DMS114 treated with DMSO at 0.1 percent for 48 hours (cell line): ENCODE measurements around the gene PRUNE1.

ENCODE experiments used
- DNase-seq: peaks from one replicate; lab custom pipeline; 2025; ENCODE audit not compliant: unreplicated experiment; lab: John Stamatoyannopoulos, UW

The PRUNE1 gene

DNA sequence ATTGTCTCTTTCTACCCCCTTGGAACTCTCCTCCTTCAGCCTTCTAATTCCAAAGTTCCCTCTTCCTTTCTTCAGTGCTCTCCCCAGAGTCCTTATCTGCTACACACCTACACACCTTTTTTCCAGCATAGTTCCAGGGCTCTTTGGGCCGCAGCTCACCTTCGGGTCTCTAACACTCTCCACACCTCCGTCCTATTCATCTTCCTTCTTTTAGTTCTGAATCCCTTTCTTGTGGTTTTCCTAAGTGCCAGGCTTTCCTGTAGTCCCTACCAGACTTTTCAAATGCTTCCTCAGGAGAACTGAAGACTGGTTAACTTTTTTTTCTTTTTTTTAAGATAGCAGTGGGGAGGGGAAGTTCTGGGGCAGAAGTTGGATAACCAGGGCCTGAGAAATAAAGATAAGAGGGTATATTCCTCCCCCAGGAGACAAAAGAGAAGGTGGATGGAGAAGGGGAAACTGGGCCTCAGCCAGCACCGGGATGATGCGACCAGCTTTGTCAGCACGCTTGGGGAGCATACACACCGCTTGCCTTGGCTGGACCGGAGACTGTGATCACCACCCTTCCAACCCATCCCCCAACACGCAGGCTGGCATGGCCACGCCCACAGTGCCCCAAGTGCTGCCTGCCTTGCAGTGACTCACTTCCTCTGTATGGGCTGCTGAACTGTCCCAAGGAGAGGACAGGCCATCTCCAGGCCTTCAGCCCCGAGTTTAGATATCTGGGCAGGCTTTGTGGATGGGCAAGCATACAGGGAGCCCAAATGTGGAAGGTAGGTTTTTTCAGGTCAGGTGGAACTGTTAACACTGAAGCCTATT lies 31.2 kb upstream of the PRUNE1 start:
- DNase-seq: no peak

GRCh38 chr1:150979092-150980056 lies 28.9 kb upstream of the PRUNE1 start:
- peak; percentile 95 for DNase-seq

DNA sequence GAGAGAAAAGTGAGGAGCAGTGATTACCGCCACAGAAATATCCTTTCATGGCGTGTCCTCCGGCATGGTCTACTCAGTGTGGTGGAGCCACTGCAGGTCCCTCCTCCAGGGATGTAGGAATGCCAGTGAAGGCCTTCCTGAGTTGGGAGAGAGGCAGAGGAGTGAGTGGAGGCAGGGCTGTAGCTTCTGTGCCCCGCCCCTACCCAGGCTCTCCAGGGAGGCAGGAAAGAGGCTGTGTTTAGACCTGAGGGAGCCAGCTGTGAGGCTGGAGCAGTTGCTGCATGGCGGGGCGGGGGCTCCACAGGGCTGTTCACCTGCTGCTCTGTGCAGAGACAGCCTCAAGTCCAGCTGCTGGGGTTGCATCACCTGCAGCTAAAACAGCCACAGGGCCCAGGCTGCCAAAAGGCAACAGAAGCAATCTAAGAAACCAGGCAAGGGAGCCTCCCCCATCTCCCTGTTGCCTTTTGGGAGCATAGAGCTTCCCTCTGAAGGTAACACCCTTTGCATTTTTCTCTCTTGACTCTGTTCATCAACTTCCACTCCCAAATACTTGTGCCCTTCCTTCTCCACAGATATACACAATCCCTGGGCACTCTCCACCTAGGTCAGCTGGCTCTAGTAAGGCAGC lies 27.0 kb upstream of the PRUNE1 start:
- DNase-seq: no peak

DNA sequence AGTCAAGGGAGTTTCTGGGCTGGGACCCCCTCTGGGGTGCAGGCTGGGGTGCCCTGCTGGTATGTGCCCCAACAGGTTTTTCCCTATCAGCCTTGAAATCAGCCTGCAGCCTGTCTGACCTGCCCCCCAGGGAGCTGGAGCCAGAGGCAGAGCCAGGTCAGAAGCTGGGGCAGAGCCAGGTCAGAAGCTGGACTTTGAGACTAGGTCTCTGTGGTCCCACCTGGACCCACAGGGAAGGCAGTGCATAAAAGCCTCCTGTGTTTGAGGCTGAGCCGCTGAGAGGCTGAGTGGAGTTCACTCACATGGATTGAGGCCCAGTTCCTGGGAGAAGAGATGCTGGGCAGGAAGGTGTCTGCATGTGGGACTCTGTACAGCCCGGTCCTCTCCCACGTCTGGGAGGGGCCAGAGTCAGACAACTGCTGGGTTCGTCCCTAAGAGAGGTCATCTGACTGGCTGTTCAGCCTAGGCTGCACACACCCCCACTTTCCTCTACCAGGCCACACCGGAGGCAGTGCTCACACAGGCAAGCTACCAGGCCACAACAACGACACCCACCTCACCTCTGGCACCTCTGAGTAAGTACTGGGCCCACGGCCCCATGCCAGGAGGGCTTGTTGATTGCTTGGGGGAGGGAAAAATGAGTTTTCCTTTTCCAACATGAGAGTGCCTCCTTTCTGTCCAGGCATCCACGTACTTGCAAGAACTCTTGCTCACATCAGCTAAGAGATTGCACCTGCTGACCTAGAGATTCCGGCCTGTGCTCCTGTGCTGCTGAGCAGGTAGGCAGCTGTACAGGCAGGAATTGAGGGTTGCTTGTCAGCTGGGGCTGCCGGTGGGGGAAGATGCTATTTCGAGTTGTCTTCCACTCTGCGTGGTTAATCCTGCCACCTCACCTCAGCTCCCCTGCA lies 26.2 kb upstream of the PRUNE1 start, which contains the start of gene ANXA9:
TSS of gene ANXA9 (plus strand) at position 488 of the 908 bp plus-strand sequence. CDS start 814 bp downstream, outside the sequence.
- no peak for DNase-seq

DNA sequence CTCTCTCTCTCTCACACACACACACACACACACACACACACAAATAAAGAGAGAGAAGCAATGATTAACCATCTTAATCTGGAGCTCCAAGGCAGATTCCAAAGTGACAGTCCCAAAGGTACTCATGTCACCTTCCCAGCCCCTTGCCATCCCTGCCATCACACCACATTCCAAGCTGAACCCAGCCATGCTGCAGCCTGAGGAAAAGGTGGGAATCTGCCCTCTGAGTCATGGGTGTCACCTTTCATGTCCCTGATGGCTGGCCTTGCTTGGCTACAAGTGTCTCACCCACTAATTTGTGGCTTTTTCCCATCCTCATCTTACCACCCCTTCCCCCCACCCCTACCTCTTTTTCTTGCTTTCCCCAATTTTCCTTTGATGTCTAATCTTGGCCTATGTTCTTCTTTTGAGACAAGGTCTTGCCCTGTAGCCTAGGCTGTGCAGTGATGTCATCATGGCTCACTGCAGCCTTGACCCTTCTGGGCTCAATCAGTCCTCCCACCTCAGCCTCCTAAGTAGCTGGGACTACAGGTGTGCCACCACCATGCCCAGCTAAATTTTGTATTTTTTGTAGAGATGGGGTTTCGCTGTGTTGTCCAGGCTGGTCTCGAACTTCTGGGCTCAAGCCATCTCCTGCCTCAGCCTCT lies 22.9 kb upstream of the PRUNE1 start:
- DNase-seq: no peak

DNA sequence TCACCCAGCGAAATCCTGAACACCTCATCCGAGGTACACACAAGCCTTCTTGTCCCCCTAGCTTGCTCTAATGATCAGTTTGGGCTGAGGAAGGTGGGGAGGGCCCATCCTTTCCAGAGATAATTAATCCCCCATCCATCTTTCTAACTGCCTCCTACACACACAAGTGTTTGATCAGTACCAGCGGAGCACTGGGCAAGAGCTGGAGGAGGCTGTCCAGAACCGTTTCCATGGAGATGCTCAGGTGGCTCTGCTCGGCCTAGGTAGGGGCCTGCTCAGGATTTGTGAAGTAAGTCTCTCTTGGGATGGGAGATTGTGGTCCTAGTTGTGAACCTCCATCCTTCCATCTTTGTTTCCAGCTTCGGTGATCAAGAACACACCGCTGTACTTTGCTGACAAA lies 20.3 kb upstream of the PRUNE1 start:
- DNase-seq: no peak

DNA sequence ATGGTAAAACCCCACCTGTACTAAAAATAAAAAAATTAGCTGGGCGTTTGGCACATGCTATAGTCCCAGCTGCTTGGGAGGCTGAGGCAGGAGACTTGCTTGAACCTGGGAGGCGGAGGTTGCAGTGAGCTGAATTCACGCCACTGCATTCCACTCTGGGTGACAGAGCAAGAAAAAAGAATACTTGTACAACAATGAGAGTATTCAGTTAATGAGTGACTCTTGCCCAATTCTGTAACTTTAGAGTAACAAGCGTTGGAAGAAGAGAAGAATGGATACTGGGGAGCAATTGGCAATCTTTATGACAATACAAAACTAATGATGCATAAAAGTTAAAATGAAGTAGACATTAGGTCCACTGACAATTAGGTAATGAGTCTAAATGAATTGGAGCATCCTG lies 15.6 kb upstream of the PRUNE1 start:
- no peak for DNase-seq

DNA sequence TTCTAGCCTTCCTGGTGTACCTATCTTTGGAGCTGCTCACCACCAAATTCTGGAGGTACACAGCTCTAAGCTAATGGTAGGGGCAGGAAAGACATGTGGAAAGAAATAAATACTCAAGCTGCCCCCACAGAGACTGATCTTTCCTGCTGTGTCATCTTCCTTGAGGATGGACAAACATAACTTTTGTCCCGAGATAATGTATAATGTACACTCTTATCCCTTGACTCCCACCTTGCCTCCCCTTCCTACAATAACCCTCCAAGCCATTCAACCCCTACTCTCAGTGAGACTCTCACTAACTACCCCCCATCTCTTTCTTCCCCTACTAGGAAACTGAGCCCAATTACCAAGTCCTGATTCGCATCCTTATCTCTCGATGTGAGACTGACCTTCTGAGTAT lies 14.0 kb upstream of the PRUNE1 start:
- no peak for DNase-seq

DNA sequence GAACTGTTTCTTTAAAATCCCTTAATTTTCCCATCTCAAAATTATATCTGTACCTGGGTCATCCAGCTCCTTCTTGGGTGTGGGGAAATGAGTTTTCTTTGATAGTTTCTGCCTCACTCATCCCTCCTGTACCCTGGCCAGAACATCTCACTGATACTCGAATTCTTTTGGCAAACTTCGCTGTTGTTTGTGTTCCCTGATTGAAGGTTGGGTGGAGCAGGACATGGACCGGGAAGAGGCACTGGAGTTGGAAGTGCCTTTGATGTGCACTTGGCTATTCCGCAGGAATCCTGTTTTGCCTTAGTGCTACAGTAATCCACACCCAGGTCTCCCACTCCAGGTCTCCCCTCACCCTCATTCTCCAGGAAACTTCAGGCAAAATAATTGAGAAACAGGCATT lies 12.8 kb upstream of the PRUNE1 start:
- no peak for DNase-seq

DNA sequence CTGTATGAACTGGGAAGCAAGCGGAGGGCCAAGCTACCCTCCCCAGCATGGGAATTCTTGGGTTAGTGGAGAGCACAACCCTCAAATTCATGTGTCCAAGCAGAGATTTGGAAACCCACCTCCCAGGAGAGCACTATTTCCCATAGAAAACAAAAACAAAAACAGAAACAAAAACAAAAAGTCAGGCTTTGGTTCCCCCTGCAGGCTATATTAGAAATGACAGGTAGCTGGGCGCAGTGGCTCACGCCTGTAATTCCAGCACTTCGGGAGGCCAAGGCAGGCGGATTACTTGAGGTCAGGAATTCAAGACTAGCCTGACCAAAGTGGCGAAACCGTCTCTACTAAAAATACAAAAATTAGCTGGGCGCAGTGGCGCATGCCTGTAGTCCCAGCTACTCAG lies 12.4 kb upstream of the PRUNE1 start:
- peak; percentile 39 for DNase-seq

GRCh38 chr1:150997126-150997872 lies 10.9 kb upstream of the PRUNE1 start:
- no peak for DNase-seq

- DNase-seq: no peak
Observed at GRCh38 chr1:150997949-150998348, 10.3 kb upstream of the PRUNE1 start.

- DNase-seq: no peak
Observed at GRCh38 chr1:150999051-150999674, 9.1 kb upstream of the PRUNE1 start.

- DNase-seq: no peak
Observed at GRCh38 chr1:150999926-151000325, 8.3 kb upstream of the PRUNE1 start.

GRCh38 chr1:151000408-151000807 lies 7.8 kb upstream of the PRUNE1 start:
- DNase-seq: no peak

GRCh38 chr1:151001602-151002001 lies 6.6 kb upstream of the PRUNE1 start:
- DNase-seq: no peak

DNA sequence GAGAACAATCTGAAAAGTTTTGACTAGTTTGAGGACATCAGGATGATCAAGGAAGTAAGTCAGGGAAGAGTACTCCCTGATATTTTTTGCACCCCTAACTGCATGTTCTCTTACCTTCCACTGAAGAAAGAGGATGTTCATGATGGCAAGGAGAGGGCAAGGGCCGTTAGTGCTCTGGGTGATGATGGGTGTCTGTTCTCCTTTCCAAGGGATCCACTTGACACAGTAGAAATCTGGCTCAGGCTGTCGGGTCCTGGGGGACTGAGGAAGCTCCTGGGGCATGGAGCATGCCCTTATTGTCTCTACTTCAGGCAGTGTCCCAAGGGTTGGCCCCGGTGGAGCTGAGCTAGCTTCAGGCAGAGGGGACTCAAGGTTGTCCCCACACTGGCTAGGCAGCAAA lies 6.2 kb upstream of the PRUNE1 start:
- DNase-seq: no peak

DNA sequence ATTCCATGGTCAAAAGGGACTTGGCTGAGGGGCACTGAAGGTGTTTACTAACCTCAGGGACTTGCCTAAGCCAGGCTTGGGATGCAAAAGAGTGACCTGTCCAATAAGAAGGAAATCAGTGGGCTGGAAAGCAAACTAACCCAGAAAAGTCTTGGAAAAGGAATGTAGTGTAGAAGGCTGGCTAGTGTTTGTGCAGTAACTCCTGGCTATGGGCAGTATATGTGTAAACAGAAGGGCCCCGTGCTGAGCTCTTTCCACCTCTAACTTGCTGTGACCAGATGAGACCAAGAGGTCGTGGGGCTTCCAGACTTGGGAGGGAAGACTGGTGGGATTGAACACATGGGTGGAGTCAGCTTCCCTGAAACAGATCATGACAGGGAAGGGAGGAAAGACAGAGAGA lies 5.6 kb upstream of the PRUNE1 start:
- no peak for DNase-seq

- DNase-seq: no peak
Observed at GRCh38 chr1:151003180-151003579, 5.1 kb upstream of the PRUNE1 start.
